Measurements from ENCODE around the gene PRKCD.

- TF ChIP-seq CTCF (IDR thresholded peaks at IDR 0.05) (no peak), POLR2A (IDR thresholded peaks at IDR 0.05) (no peak)
Observed at GRCh38 chr3:53157974-53158580, 2.9 kb upstream of the PRKCD start.

Measured in body of pancreas (tissue), 4 donors.